Ammon's horn (tissue), 1 donor: ENCODE data around the gene ALDOA.

Experiments
- DNase-seq: peaks from one replicate; pipeline ENCODE4 v3.0.0-alpha.2; 2016; ENCODE audit warnings: low spot score

ALDOA gene

DNA sequence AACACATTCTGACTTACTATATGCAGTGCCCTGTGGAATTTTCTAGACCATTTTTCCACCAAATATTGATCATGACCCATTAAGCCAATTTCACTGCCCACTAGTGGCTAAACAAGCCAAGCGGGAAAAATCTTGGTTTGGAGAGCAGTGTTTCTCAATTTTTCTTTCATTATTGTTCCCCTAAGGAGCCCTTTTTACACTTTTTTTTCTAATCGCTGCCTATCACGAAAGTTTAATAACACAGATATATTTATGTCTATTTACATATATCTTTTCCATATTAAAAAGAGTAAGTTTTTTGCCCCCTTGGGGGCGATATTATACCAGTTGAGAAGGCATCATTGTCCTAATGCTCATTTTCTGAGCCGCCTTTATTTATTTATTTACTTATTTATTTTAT, 23.7 kb upstream of the ALDOA start:
- no peak for DNase-seq

GRCh38 chr16:30046178-30046577, 19.4 kb upstream of the ALDOA start:
- DNase-seq, result no peak

DNA sequence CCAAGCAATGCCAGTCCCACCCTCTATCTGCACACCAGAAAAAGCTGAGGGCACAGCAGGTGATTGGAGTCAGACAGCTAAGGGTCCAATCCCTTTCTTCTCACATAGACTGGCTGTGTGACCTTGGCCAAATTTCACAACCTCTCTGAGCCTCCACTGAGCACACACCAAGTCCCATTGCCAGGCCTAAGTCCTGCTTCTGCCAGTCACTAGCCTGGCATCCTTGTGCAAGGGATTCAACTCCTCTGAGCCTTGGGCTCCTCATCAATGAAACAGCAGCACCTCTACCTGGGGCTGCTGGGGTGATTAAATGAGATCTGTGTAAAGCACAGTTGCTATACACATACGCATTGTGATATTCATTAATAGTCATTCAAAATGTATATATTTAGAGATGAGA, 19.0 kb upstream of the ALDOA start:
- no peak for DNase-seq

DNA sequence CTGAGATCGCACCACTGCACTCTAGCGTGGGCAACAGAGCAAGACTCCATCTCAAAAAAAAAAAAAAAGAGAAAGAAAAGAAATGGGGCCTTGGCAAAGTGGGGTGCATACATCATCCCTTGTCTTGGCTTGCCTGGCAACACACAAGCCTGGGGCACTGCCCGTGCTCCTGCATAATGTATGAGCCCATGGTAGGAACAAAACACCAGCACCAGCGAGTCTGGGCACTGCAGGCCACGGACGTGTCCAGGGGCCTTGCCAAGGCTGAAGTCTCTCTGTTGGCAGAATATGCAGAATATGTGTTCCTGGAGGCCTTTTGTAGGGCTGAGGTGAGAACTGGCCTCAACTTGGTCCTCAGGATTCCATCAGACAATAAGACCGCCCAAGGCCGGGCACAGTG, 15.7 kb upstream of the ALDOA start:
- peak; percentile 83 for DNase-seq

GRCh38 chr16:30051518-30051917, 14.0 kb upstream of the ALDOA start:
- no peak for DNase-seq

DNA sequence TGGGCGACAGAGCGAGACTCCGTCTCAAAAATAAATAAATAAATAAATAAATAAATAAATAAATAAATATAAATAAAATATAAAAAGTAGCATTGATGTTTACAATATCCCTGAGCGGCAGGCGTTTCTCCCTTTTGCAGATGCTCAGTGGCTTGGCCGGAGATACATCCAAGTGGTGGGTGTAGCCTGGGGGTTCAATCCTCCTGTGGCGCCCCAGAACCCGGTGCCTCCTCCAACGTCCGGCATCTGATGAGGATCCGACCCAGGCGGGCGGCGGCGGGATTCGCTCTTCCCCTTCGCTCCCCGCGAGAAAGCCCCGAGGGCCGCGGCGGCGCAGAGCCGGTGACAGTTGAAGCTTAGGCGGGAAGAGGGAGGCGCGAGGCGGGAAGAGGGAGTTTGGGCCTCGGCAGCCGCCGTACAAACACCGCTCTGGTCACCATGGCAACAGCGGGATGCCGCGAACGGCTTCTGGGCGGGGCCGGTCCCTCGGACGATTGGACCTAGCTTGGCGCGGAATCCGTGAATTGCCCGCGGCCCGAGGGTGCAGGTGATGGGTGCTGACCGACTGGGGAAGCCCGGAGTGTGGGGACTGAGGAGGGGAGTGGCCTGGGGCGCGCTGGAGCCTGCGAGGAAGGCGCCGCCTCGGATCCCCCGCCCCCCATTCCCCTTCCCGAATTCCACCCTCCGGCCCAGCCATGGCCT, 12.7 kb upstream of the ALDOA start:
- DNase-seq, result peak; percentile 84

- DNase-seq, result no peak
Observed at GRCh38 chr16:30053376-30054015, 12.1 kb upstream of the ALDOA start.

DNA sequence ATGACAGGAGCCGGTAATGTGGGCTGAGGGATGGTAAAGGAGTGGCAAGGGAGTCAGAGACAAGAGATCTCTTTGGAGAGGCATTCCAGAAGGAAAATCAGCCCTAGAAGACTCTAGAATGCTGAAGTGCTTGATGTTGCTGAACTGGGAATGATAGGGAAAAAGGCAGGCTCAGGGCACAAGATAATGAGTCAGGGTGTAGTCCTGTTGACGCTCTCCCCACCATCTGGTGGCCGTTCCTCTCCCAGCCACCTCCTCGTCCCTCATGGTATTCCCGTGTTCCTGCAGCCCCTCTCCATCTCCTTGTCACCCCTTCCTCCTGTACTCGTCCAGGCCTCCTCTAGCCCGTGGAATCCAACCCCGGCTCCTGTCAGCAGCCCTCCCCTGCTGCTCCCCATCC, 11.1 kb upstream of the ALDOA start:
- DNase-seq, result no peak

- DNase-seq, result no peak
Observed at GRCh38 chr16:30054959-30055553, 10.5 kb upstream of the ALDOA start.

- DNase-seq, result no peak
Observed at GRCh38 chr16:30060346-30060745, 5.2 kb upstream of the ALDOA start.

GRCh38 chr16:30060836-30061554, 4.6 kb upstream of the ALDOA start:
- DNase-seq, result no peak

GRCh38 chr16:30063278-30063892, 2.2 kb upstream of the ALDOA start:
- no peak for DNase-seq

GRCh38 chr16:30063893-30064728, 1.4 kb upstream of the ALDOA start:
- DNase-seq, result peak; percentile 93

- no peak for DNase-seq
Observed at GRCh38 chr16:30064729-30065101, 845 bp upstream of the ALDOA start.

DNA sequence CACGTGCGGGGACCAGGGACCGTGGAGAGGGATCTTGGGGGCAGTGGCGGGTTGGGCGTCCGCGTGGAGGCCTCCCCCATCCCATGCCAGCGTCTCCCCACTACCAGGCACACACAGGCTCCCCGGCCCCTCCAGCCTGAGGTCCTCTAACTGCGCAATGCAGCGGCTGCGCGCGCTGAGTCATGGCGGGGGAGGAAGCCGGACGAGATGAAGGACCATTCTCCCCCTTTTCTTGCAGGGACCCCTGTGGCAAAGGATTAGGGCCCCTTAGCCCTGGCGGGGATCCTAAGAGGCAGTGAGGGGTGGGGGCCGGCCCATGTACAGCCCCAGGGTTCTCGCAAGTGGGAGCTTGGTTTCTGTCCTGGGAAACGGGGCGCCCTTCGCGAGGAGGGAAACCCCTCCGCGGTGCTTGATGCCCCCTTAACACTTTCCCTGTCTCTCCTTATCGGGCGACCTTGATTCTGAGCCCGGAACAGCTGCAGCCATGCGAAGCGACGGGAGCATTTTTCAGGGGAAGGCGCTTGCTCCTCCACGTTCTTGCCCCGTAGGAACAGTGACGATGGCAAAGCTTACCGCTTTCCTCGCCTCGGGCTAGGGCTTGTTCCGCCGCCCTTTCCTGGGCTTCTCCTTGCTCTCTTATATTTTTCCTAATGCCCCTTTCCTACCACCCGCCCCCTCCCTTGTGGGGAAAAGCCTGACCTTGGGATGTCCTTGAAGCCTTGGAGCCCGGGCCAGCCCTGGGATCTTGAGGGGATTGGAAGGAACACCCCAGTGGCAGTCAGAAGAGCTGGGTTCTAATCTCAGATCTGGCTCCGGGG, 592 bp downstream of the ALDOA start:
- DNase-seq, result no peak

DNA sequence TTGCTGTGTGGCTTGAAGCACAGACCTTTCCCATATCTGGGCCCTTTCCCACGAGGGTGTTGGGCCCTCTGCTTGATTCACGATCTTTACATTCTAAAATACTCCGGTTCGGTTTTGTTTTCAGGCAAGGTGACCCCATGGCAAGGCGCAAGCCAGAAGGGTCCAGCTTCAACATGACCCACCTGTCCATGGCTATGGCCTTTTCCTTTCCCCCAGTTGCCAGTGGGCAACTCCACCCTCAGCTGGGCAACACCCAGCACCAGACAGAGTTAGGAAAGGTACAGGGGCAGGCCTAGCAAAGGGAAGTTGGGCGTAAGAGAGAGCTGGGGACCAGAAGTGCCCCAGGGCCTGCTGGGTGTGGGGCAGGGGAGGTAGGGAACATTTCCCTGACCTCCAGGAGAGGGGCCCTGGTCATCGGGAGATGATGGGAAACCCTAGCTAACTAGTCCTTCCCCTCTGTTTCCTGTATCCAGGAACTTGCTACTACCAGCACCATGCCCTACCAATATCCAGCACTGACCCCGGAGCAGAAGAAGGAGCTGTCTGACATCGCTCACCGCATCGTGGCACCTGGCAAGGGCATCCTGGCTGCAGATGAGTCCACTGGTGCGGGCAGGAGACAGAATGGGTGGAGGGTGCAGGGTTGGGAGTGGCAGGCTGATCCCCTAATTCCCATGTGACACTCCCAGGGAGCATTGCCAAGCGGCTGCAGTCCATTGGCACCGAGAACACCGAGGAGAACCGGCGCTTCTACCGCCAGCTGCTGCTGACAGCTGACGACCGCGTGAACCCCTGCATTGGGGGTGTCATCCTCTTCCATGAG, 1.4 kb downstream of the ALDOA start:
- peak; percentile 47 for DNase-seq

DNA sequence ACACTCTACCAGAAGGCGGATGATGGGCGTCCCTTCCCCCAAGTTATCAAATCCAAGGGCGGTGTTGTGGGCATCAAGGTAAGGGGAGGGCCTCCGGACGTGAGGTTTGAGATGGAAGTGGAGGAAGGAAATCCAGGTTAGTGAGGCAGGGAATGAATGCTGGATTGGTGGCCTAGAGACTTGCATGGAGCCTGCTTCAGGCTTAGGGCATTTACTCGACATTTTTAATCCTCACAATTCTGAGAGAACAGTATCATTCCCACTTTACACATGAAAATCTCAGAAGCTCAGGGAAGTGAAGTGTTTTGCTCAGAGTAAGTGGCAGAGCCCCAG, 2.0 kb downstream of the ALDOA start:
- no peak for DNase-seq

DNA sequence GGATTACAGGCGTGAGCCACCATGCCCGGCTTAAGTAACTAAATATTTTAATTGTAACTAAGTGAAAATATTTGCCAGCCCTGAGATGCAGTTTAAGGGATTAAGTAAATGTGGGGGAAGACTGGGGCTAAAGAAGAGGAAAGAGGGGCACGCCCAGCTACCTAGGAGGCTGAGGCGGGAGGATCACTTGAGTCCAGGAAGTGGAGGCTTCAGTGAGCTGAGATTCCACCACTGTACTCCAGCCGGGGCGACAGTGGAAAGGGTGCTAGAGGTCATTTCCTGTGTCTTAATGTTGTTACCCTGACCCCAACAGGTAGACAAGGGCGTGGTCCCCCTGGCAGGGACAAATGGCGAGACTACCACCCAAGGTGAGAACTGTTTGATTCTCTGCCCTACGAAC, 2.8 kb downstream of the ALDOA start:
- DNase-seq, result no peak

DNA sequence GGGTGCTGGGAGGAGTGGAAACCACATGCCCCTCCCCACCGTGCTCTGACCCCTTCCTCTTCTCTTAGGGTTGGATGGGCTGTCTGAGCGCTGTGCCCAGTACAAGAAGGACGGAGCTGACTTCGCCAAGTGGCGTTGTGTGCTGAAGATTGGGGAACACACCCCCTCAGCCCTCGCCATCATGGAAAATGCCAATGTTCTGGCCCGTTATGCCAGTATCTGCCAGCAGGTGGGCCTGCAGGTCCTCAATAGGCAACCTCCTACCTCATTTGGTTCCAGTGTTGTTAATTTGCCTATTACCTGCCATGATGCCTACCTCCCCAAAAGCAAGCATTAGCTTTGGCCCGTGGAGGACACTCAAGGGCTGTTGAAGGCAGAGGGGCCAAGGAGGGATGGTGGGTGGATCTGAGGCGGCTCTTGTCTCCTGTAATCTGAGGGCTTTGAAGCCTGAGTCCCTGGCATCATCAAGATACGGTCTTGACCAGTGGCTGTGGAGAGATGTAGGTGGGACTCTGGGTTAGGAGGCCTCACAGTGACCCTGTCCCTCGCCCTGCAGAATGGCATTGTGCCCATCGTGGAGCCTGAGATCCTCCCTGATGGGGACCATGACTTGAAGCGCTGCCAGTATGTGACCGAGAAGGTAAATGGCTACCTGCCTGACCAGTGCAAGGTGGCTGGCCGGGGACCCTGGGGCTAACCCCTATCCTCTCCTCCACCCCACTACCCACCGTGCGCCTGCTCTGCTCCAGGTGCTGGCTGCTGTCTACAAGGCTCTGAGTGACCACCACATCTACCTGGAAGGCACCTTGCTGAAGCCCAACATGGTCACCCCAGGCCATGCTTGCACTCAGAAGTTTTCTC, 3.4 kb downstream of the ALDOA start:
- no peak for DNase-seq
